ENCODE data around the gene CTNNBIP1. TPM values are rescaled to one million over a fixed set of nuclear protein-coding genes. Genes with fewer than 3 reads are reported as not detected.

The CTNNBIP1 gene
- total and polyA plus RNA-seq, 2 of the 8 experiments (the other 6 are each of a cell fraction or from before 2014, with no cell fraction given) = 40.9 to 46.6 TPM

- ChIA-PET CTCF (ENCODE audit: partially characterized antibody) (interaction anchor here (0.7 to 2.0 kb wide), 11 partner anchors 14 to 756 kb away, joined by 3 to 9 read pairs (median 3); partner anchors contain the start of genes LZIC and NMNAT1), POLR2A (ENCODE audit: partially characterized antibody) (interaction anchor here (1.6 to 2.7 kb wide), 2 partner anchors 10 to 29 kb away, joined by 8 to 12 read pairs; partner anchors contain the start of genes LZIC and NMNAT1)
- FAIRE-seq (no peak), DNase-seq (ENCODE audit: low read depth in 1 of 2, low spot score in 2 of 2) (no peak)
- no peak overlapping the region for H4K8ac ChIP-seq (ENCODE audit: extremely low read depth, insufficient read depth, low read length)
- no peak overlapping the region for H3K27ac ChIP-seq (ENCODE audit: low read depth, low read length)
- WGBS, 2 experiments (ENCODE audit: extremely low coverage in 1 of 2, insufficient coverage in 1 of 2, insufficient read length in 1 of 2, insufficient replicate concordance in 2 of 2, low coverage in 1 of 2, low lambda C conversion rate in 2 of 2, missing lambda C conversion rate in 1 of 2) = 84% methylated on average over 2 of the region's 2 CpGs; no CpG with 5 or more reads in 1 of the 2 experiments
- no peak overlapping the region for H2BK20ac ChIP-seq (ENCODE audit: low read length)
- H3K56ac ChIP-seq (replicated peaks; ENCODE audit: insufficient read length, low read depth, low read length) = no peak overlapping the region
- no peak overlapping the region for H2AK5ac ChIP-seq (ENCODE audit: low read depth, low read length)
- no peak overlapping the region for H4K5ac ChIP-seq (ENCODE audit: insufficient read length, low read depth, low read length)
- no peak overlapping the region for H3K18ac ChIP-seq (ENCODE audit: extremely low read depth, low read length)
- H3K4me3 ChIP-seq (ENCODE audit: extremely low read depth in 1 of 4, insufficient read depth in 2 of 4, low read depth in 3 of 4, low read length in 4 of 4) = no peak overlapping the region
- no peaks in the 10 kb centered on the region for H3K79me2 ChIP-seq (ENCODE audit: control insufficient read depth in 1 of 2, insufficient read depth in 2 of 2, low read length in 2 of 2)
- H3K4me1 ChIP-seq (replicated peaks in 1 of 4; ENCODE audit: control insufficient read depth in 3 of 4, insufficient read depth in 4 of 4, low read length in 3 of 4) = no peaks in the 10 kb centered on the region; a peak in 1 of 7 replicates
- H2AFZ ChIP-seq (ENCODE audit: low read length) = no peak overlapping the region
- H3K23ac ChIP-seq (ENCODE audit: insufficient read length) = no peak overlapping the region
- H3K23me2 ChIP-seq (ENCODE audit: low read depth, low read length) = peaks cover 1% of the 10 kb centered on the region
- H3K9me3 ChIP-seq (ENCODE audit: insufficient read depth in 2 of 2, low read depth in 1 of 2, low read length in 1 of 2) = no peaks in the 10 kb centered on the region
- H3K9ac ChIP-seq (replicated peaks in 1 of 4; ENCODE audit: extremely low read depth in 1 of 4, low read depth in 3 of 4, low read length in 3 of 4) = no peak overlapping the region
- H4K20me1 ChIP-seq (replicated peaks in 1 of 2; ENCODE audit: control insufficient read depth in 1 of 2, insufficient read depth in 2 of 2, low read length in 2 of 2) = no peaks in the 10 kb centered on the region
- H2BK12ac ChIP-seq (ENCODE audit: low read depth, low read length) = no peak overlapping the region
- H3K14ac ChIP-seq (ENCODE audit: insufficient read length) = no peak overlapping the region
- H2BK120ac ChIP-seq (replicated peaks; ENCODE audit: low read depth, low read length) = no peak overlapping the region
- H3K4me2 ChIP-seq (ENCODE audit: insufficient read depth in 1 of 2, low read depth in 2 of 2, low read length in 2 of 2) = no peak overlapping the region
- no peaks in the 10 kb centered on the region for H3K36me3 ChIP-seq (ENCODE audit: control insufficient read depth in 2 of 4, insufficient read depth in 4 of 4, low read length in 3 of 4)
- H2BK5ac ChIP-seq (ENCODE audit: low read depth, low read length) = no peak overlapping the region
- H3K27me3 ChIP-seq (replicated peaks in 1 of 4; ENCODE audit: control insufficient read depth in 3 of 4, extremely low read depth in 1 of 4, insufficient read depth in 3 of 4, low read length in 3 of 4) = no peaks in the 10 kb centered on the region
- no peak overlapping the region for H3K4ac ChIP-seq (replicated peaks; ENCODE audit: insufficient read length, low read depth, low read length)
- H2BK15ac ChIP-seq (ENCODE audit: low read length) = no peak overlapping the region
- no peaks in the 10 kb centered on the region for H3K79me1 ChIP-seq (ENCODE audit: low read depth, low read length)
- TF ChIP-seq GABPA (IDR thresholded peaks at IDR 0.05; ENCODE audit: borderline replicate concordance, insufficient read depth, low read length) (no peak), TAF1 (IDR thresholded peaks at IDR 0.05; ENCODE audit: low read depth, low read length) (no peak), NANOG (IDR thresholded peaks at IDR 0.05; ENCODE audit: insufficient read depth, low read depth, low read length, poor library complexity, severe bottlenecking) (no peak), ATF3 (IDR thresholded peaks at IDR 0.05; ENCODE audit: insufficient read depth, low read depth, low read length) (no peak), HDAC2 (IDR thresholded peaks at IDR 0.05; ENCODE audit: borderline replicate concordance in 1 of 2, low read depth in 2 of 2, low read length in 2 of 2) (no peak)
- no peak overlapping the region for H4K91ac ChIP-seq (replicated peaks; ENCODE audit: insufficient read length, low read length)
These were observed 4.5 kb upstream of the CTNNBIP1 start for GRCh38 chr1:9914610-9914937.
